ENCODE data around the gene KHDRBS1.

The KHDRBS1 gene

DNA sequence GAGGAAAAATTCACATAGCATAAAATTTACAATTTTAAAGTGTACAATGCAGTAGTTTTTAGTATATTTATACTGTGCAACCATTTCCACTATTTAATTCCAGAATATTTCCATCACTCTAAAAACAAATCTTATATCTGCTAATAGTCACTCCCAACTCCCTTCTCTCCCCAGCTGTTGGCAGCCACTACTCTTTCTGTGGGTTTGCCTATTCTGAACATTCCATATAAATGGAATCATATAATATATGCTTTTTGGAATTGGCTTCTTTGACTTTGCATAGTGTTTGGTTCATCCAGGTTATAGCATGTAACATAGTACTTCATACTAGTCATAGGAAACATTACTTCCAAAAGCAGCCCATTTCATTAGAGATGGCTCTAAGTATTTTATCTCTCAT, 34.0 kb downstream of the KHDRBS1 start:
- no peak overlapping the region for H3K4me3 ChIP-seq (ENCODE audit: low read length)
- TF ChIP-seq CTCF (conservative IDR thresholded peaks at IDR 0.05; ENCODE audit: low read depth, low read length): no peak
- no peak for DNase-seq (ENCODE audit: low read depth)

DNA sequence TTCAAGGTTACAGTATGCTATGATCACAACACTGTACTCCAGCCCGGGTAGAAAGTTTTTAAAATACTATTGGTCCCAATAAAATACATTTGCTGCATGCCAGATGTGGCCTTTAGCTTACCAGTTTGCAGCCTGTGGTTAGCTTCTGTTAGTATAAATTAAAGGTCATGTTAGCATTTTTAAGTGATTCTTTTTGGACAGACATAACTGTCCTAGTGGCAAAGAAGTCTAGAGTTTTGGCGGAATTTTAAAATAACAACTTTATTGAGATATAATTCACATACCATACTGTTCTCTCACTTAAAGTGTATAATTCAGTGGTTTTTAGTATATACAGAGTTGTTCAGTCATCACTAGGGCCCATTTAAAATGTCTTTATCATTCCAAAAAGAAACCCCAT, 34.8 kb downstream of the KHDRBS1 start:
- H3K4me3 ChIP-seq (ENCODE audit: low read length): no peak overlapping the region
- no peak for TF ChIP-seq CTCF (conservative IDR thresholded peaks at IDR 0.05; ENCODE audit: low read depth, low read length)
- no peak for DNase-seq (ENCODE audit: low read depth)

DNA sequence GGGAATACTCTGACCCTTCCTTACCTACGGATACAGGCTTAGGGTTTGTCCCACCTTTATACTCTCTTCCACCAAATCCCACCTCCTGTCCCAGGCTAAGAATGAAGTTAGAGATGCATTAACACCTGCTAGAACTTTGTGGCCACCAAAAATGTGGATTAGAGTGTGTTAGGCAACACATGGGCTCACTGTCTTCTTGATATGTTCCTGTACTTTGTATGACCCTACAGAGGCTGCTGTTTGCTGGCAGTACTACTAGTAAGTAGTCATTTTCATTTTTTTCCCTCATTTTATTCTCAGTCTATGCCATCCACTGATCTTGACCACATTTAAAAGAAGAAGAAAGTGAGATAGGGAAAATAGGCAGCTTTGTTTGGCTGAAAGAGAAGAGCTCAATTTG, 38.0 kb downstream of the KHDRBS1 start:
- no peak overlapping the region for H3K4me3 ChIP-seq (ENCODE audit: low read length)
- no peak for DNase-seq (ENCODE audit: low read depth)
- no peak for TF ChIP-seq CTCF (conservative IDR thresholded peaks at IDR 0.05; ENCODE audit: low read depth, low read length)

- TF ChIP-seq CTCF (conservative IDR thresholded peaks at IDR 0.05; ENCODE audit: low read depth, low read length): no peak
- H3K4me3 ChIP-seq (ENCODE audit: low read length): no peak overlapping the region
- no peak for DNase-seq (ENCODE audit: low read depth)
Observed at GRCh38 chr1:32052887-32053286, 39.2 kb downstream of the KHDRBS1 start.

- TF ChIP-seq CTCF (conservative IDR thresholded peaks at IDR 0.05; ENCODE audit: low read depth, low read length): no peak
- no peak overlapping the region for H3K4me3 ChIP-seq (ENCODE audit: low read length)
- no peak for DNase-seq (ENCODE audit: low read depth)
Observed at GRCh38 chr1:32055416-32055815, 41.7 kb downstream of the KHDRBS1 start.

DNA sequence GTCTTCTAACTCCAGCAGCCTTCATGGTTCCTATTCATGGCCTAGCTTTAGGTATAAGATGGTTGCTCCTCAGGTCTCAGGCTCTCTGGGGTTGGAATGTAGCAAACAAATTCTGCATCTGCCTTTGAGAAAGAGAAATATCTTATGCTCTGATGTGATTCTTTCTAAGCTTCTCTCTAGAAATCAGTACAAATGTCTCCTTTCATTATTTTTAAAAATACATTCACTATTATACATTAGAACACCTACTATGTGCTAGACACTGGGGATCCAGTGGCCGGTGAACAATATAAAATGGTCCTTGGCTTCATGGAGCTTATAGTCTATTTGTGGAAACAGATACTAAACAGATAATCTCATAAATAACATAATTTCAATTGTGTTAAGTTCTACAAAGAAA, 42.9 kb downstream of the KHDRBS1 start:
- no peak overlapping the region for H3K4me3 ChIP-seq (ENCODE audit: low read length)
- DNase-seq (ENCODE audit: low read depth): no peak
- TF ChIP-seq CTCF (conservative IDR thresholded peaks at IDR 0.05; ENCODE audit: low read depth, low read length): no peak

GRCh38 chr1:32060914-32061313, 47.2 kb downstream of the KHDRBS1 start:
- no peak for DNase-seq (ENCODE audit: low read depth)
- TF ChIP-seq CTCF (conservative IDR thresholded peaks at IDR 0.05; ENCODE audit: low read depth, low read length): no peak

More at GRCh38 chr1:32060914-32061313, 47.2 kb downstream of the KHDRBS1 start:
- H3K4me3 ChIP-seq (ENCODE audit: low read length): no peak overlapping the region
